ENCODE results near the gene TSSK2.

TSSK2 gene

GRCh38 chr22:19178065-19178656, 47.1 kb downstream of the TSSK2 start:
- peaks cover 1 to 57% (median 44%) of the 10 kb centered on the region in 4 experiments for H3K4me1 ChIP-seq (ENCODE audit: control extremely low read depth in 1 of 4, control insufficient read depth in 4 of 4, insufficient read depth in 4 of 4, low read length in 3 of 4)
- ChIA-PET CTCF (interaction anchor here (1.4 to 1.5 kb wide), 3 partner anchors 10 to 70 kb away, joined by 4 to 5 read pairs (median 5); no protein-coding TSS in a partner anchor), POLR2A (no interaction called here)
- under 1% methylated on average over 63 of the region's 80 CpGs for WGBS (ENCODE audit: insufficient coverage)
- peaks cover 0 to 25% (median 5%) of the 10 kb centered on the region in 4 experiments for H3K36me3 ChIP-seq (ENCODE audit: control insufficient read depth in 4 of 4, insufficient read depth in 4 of 4, low read length in 3 of 4)
- DNase-seq: peak in 2 of 3 donors; percentile 45 to 62
- H3K4me3 ChIP-seq (ENCODE audit: control insufficient read depth in 1 of 7, extremely low read depth in 1 of 7, insufficient read depth in 4 of 7, low read depth in 2 of 7, low read length in 6 of 7): peak overlapping the region; percentile 55 to 84 (median 74)
- H3K9me3 ChIP-seq (ENCODE audit: control extremely low read depth in 1 of 5, control insufficient read depth in 4 of 5, insufficient read depth in 2 of 5, low read depth in 1 of 5, low read length in 4 of 5): no peaks in the 10 kb centered on the region
- H3K27ac ChIP-seq (ENCODE audit: insufficient read depth in 1 of 2, low read depth in 1 of 2, low read length in 2 of 2, poor library complexity in 1 of 2, severe bottlenecking in 2 of 2): peak overlapping the region in 1 of 2 experiments; percentile 71
- peaks cover 0 to 1% (median 0%) of the 10 kb centered on the region in 5 experiments for H3K27me3 ChIP-seq (replicated peaks in 2 of 5; ENCODE audit: control insufficient read depth in 4 of 5, insufficient read depth in 5 of 5, low read length in 4 of 5)

GRCh38 chr22:19178657-19179496, 47.8 kb downstream of the TSSK2 start, which contains the start of gene SLC25A1:
Gene SLC25A1, minus strand, starts transcription at chr22:19178736. Its CDS starts 63 bp downstream, at chr22:19178673.
- POLR2A ChIA-PET: no interaction called here
- WGBS (ENCODE audit: insufficient coverage): under 1% methylated on average over 79 of the region's 86 CpGs
- peaks cover 1 to 50% (median 38%) of the 10 kb centered on the region in 4 experiments for H3K4me1 ChIP-seq (ENCODE audit: control extremely low read depth in 1 of 4, control insufficient read depth in 4 of 4, insufficient read depth in 4 of 4, low read length in 3 of 4)
- H3K27me3 ChIP-seq (replicated peaks in 2 of 5; ENCODE audit: control insufficient read depth in 4 of 5, insufficient read depth in 5 of 5, low read length in 4 of 5): peaks cover 0 to 1% (median 0%) of the 10 kb centered on the region in 5 experiments
- peak; percentile 30 to 43 (median 38) for DNase-seq
- peak within 1 kb of the TSS; percentile 55 to 84 (median 74) for H3K4me3 ChIP-seq (ENCODE audit: control insufficient read depth in 1 of 7, extremely low read depth in 1 of 7, insufficient read depth in 4 of 7, low read depth in 2 of 7, low read length in 6 of 7)
- peaks cover 0 to 22% (median 3%) of the 10 kb centered on the region in 4 experiments for H3K36me3 ChIP-seq (ENCODE audit: control insufficient read depth in 4 of 4, insufficient read depth in 4 of 4, low read length in 3 of 4)
- CTCF ChIA-PET: interaction anchor here (0.9 to 1.6 kb wide), 12 partner anchors 9 to 300 kb away, joined by 3 to 5 read pairs (median 4); partner anchors contain the start of gene UFD1
- peak within 1 kb of the TSS in 1 of 2 experiments; percentile 71 for H3K27ac ChIP-seq (ENCODE audit: insufficient read depth in 1 of 2, low read depth in 1 of 2, low read length in 2 of 2, poor library complexity in 1 of 2, severe bottlenecking in 2 of 2)
- no peaks in the 10 kb centered on the region for H3K9me3 ChIP-seq (ENCODE audit: control extremely low read depth in 1 of 5, control insufficient read depth in 4 of 5, insufficient read depth in 2 of 5, low read depth in 1 of 5, low read length in 4 of 5)

- POLR2A ChIA-PET: no interaction called here
- CTCF ChIA-PET: interaction anchor here (0.7 to 1.6 kb wide), 14 partner anchors 8 to 299 kb away, joined by 3 to 5 read pairs (median 4); partner anchors contain the start of gene UFD1
- Histone ChIP-seq H3K36me3 (ENCODE audit: control insufficient read depth in 4 of 4, insufficient read depth in 4 of 4, low read length in 3 of 4) (peaks cover 0 to 22% (median 3%) of the 10 kb centered on the region in 4 experiments), H3K27me3 (replicated peaks in 2 of 5; ENCODE audit: control insufficient read depth in 4 of 5, insufficient read depth in 5 of 5, low read length in 4 of 5) (peaks cover 0 to 1% (median 0%) of the 10 kb centered on the region in 5 experiments), H3K4me1 (ENCODE audit: control extremely low read depth in 1 of 4, control insufficient read depth in 4 of 4, insufficient read depth in 4 of 4, low read length in 3 of 4) (peaks cover 1 to 43% (median 31%) of the 10 kb centered on the region in 4 experiments), H3K27ac (ENCODE audit: insufficient read depth in 1 of 2, low read depth in 1 of 2, low read length in 2 of 2, poor library complexity in 1 of 2, severe bottlenecking in 2 of 2) (peak overlapping the region in 1 of 2 experiments; percentile 71), H3K9me3 (ENCODE audit: control extremely low read depth in 1 of 5, control insufficient read depth in 4 of 5, insufficient read depth in 2 of 5, low read depth in 1 of 5, low read length in 4 of 5) (no peaks in the 10 kb centered on the region), H3K4me3 (ENCODE audit: control insufficient read depth in 1 of 7, extremely low read depth in 1 of 7, insufficient read depth in 4 of 7, low read depth in 2 of 7, low read length in 6 of 7) (peak overlapping the region in 6 of 7 experiments; percentile 63 to 84 (median 78))
- DNase-seq: peak; percentile 59 to 85 (median 78)
- 35% methylated on average over 15 of the region's 15 CpGs for WGBS (ENCODE audit: insufficient coverage)
These were observed 48.5 kb downstream of the TSSK2 start for GRCh38 chr22:19179497-19180048.

GRCh38 chr22:19180234-19180633, 49.1 kb downstream of the TSSK2 start:
- no peak for DNase-seq
- Histone ChIP-seq H3K4me1 (ENCODE audit: control extremely low read depth in 1 of 4, control insufficient read depth in 4 of 4, insufficient read depth in 4 of 4, low read length in 3 of 4) (peaks cover 0 to 36% (median 26%) of the 10 kb centered on the region in 4 experiments), H3K9me3 (ENCODE audit: control extremely low read depth in 1 of 5, control insufficient read depth in 4 of 5, insufficient read depth in 2 of 5, low read depth in 1 of 5, low read length in 4 of 5) (no peaks in the 10 kb centered on the region), H3K27ac (ENCODE audit: insufficient read depth in 1 of 2, low read depth in 1 of 2, low read length in 2 of 2, poor library complexity in 1 of 2, severe bottlenecking in 2 of 2) (no peak overlapping the region), H3K27me3 (replicated peaks in 2 of 5; ENCODE audit: control insufficient read depth in 4 of 5, insufficient read depth in 5 of 5, low read length in 4 of 5) (peaks cover 0 to 1% (median 0%) of the 10 kb centered on the region in 5 experiments), H3K4me3 (ENCODE audit: control insufficient read depth in 1 of 7, extremely low read depth in 1 of 7, insufficient read depth in 4 of 7, low read depth in 2 of 7, low read length in 6 of 7) (no peak overlapping the region), H3K36me3 (ENCODE audit: control insufficient read depth in 4 of 4, insufficient read depth in 4 of 4, low read length in 3 of 4) (peaks cover 0 to 20% (median 2%) of the 10 kb centered on the region in 4 experiments)
- 98% methylated on average over 9 of the region's 9 CpGs for WGBS (ENCODE audit: insufficient coverage)
- ChIA-PET POLR2A (no interaction called here), CTCF (interaction anchor here (0.7 to 1.6 kb wide), 8 partner anchors 19 to 299 kb away, joined by 3 to 4 read pairs (median 3); partner anchors contain the start of gene UFD1)

DNA sequence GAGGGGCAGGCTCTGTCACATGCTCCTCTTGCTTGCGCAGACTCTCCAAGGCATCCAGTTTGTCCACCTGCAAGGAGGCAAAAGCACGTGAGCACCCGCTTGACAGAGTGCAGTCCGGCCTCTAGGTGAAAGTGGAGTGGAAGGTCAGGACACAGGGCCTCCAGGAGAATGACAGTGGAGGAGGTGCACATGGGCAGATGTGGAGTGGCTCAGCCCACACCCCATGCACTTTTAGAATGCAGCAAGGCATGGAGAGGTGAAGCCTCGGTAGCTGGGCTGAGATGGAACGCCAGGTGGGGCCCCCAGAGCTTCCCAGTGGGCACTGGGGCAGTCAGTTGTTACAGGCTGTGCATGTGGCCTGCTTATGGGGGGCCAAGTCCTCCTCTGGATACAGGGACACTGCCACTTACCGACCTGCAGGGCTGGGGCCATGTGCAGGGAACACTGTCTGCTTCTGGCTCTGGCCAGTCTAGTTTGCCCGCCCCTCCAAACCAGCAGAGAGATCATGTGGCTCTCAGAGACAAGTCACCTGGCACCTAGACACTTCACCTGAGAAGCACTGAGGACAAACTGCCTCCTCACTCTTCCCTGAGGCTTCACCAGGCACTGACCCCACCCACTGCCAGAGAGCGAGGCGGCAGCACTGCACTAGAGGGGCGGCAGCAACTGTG, 49.8 kb downstream of the TSSK2 start:
- POLR2A ChIA-PET: no interaction called here
- DNase-seq: no peak
- CTCF ChIA-PET: no interaction called here
- Histone ChIP-seq H3K9me3 (ENCODE audit: control extremely low read depth in 1 of 5, control insufficient read depth in 4 of 5, insufficient read depth in 2 of 5, low read depth in 1 of 5, low read length in 4 of 5) (no peaks in the 10 kb centered on the region), H3K4me3 (ENCODE audit: control insufficient read depth in 1 of 7, extremely low read depth in 1 of 7, insufficient read depth in 4 of 7, low read depth in 2 of 7, low read length in 6 of 7) (no peak overlapping the region), H3K27me3 (replicated peaks in 2 of 5; ENCODE audit: control insufficient read depth in 4 of 5, insufficient read depth in 5 of 5, low read length in 4 of 5) (peaks cover 0 to 1% (median 0%) of the 10 kb centered on the region in 5 experiments), H3K4me1 (ENCODE audit: control extremely low read depth in 1 of 4, control insufficient read depth in 4 of 4, insufficient read depth in 4 of 4, low read length in 3 of 4) (peaks cover 0 to 32% (median 25%) of the 10 kb centered on the region in 4 experiments), H3K27ac (ENCODE audit: insufficient read depth in 1 of 2, low read depth in 1 of 2, low read length in 2 of 2, poor library complexity in 1 of 2, severe bottlenecking in 2 of 2) (no peak overlapping the region), H3K36me3 (ENCODE audit: control insufficient read depth in 4 of 4, insufficient read depth in 4 of 4, low read length in 3 of 4) (peaks cover 0 to 13% (median under 1%) of the 10 kb centered on the region in 4 experiments)
- 93% methylated on average over 8 of the region's 11 CpGs for WGBS (ENCODE audit: insufficient coverage)

DNA sequence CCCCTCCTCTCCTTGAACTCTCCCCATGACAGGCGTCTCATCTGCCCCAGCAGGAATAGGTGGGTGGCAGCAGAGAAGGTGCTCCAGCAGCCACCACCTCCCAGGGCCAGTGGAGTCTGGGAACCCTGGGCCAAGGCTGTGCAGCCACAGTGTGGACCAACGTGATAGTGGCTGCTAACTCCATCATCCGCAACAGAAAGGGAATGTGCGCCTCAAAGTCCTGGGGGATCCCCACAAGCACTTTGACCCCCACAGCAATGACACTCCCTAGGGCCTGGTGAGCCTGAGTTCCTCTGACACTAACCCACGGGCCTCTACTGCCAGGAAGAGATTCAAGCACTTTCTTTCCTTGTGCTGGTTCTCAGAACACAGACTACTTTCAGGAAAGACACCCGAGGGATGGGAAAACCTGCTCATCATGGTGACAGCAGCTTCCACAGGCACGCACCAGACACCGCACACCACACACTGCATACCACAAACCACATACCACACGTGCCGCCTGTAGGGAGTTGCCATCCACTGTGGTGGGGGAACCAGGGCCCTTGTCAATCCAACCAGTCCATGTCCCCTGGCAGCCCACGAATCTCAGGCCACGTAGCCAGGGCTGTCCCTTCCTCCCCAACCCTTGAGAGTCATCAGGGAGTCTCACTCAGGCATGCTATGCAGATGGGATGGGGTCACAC, 50.8 kb downstream of the TSSK2 start:
- ChIA-PET POLR2A (no interaction called here), CTCF (no interaction called here)
- no peaks in the 10 kb centered on the region for H3K9me3 ChIP-seq (ENCODE audit: control extremely low read depth in 1 of 5, control insufficient read depth in 4 of 5, insufficient read depth in 2 of 5, low read depth in 1 of 5, low read length in 4 of 5)
- H3K27ac ChIP-seq (ENCODE audit: insufficient read depth in 1 of 2, low read depth in 1 of 2, low read length in 2 of 2, poor library complexity in 1 of 2, severe bottlenecking in 2 of 2): no peak overlapping the region
- 50% methylated on average over 9 of the region's 12 CpGs for WGBS (ENCODE audit: insufficient coverage)
- peak in 2 of 3 donors; percentile 36 to 38 for DNase-seq
- H3K36me3 ChIP-seq (ENCODE audit: control insufficient read depth in 4 of 4, insufficient read depth in 4 of 4, low read length in 3 of 4): peaks cover 0 to 3% (median 0%) of the 10 kb centered on the region in 4 experiments
- no peak overlapping the region for H3K4me3 ChIP-seq (ENCODE audit: control insufficient read depth in 1 of 7, extremely low read depth in 1 of 7, insufficient read depth in 4 of 7, low read depth in 2 of 7, low read length in 6 of 7)
- H3K4me1 ChIP-seq (ENCODE audit: control extremely low read depth in 1 of 4, control insufficient read depth in 4 of 4, insufficient read depth in 4 of 4, low read length in 3 of 4): peaks cover 0 to 28% (median 21%) of the 10 kb centered on the region in 4 experiments
- peaks cover 0 to 1% (median 0%) of the 10 kb centered on the region in 5 experiments for H3K27me3 ChIP-seq (replicated peaks in 2 of 5; ENCODE audit: control insufficient read depth in 4 of 5, insufficient read depth in 5 of 5, low read length in 4 of 5)
